ENCODE data around the gene ZNF763. TPM values are rescaled to one million over a fixed set of nuclear protein-coding genes. Genes with fewer than 3 reads are reported as not detected.

Gene ZNF763
- total RNA-seq, 4 donors from 2014 or later, result 7.4 to 14.4 (median 10.3) TPM

DNA sequence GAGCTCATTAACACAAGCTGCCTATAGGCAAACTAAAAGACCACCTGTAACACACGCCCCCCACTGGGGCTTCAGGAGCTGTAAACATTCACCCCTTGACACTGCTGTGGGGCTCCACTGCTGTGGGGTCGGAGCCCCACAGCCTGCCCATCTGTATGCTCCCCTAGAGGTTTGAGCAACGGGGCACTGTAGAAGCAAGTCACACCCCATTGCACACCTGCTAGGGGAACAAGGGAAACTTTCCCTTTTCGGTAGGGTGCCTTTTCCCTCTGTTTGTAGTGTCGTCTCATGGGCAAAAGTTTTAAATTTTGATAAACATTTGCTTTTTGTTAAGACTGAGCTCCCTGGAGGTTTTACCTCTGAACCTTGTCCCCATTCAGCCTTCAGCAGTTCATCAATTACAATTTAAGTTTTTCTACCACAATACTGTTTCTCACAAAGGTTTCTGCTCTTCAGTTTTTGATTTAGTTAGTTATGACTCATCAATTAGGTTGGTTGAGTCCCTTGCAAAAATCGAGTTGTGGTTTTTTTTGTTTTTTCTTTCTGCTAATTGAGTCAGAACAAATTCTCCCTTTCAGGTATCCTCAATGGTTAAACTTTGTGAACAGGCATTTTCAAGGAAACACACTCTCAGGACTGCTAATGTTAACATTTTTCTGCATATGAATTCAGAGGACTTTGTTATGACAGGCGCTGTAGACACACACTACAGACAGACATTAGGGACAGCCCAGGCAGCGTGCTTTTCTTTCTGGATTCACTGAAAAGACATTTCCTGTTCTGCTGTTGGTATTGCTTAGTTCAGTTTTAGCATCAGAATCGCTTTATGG, 35.5 kb downstream of the ZNF763 start:
- intact Hi-C loops (cut with DNase I), result no loop called here
- H3K4me3 ChIP-seq (replicated peaks in 1 of 3), result no peak overlapping the region
- TF ChIP-seq POLR2A (IDR thresholded peaks at IDR 0.05), result no peak
- TF ChIP-seq, protein P1, sequence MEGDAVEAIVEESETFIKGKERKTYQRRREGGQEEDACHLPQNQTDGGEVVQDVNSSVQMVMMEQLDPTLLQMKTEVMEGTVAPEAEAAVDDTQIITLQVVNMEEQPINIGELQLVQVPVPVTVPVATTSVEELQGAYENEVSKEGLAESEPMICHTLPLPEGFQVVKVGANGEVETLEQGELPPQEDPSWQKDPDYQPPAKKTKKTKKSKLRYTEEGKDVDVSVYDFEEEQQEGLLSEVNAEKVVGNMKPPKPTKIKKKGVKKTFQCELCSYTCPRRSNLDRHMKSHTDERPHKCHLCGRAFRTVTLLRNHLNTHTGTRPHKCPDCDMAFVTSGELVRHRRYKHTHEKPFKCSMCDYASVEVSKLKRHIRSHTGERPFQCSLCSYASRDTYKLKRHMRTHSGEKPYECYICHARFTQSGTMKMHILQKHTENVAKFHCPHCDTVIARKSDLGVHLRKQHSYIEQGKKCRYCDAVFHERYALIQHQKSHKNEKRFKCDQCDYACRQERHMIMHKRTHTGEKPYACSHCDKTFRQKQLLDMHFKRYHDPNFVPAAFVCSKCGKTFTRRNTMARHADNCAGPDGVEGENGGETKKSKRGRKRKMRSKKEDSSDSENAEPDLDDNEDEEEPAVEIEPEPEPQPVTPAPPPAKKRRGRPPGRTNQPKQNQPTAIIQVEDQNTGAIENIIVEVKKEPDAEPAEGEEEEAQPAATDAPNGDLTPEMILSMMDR (IDR thresholded peaks at IDR 0.05), result no peak
- no peaks in the 10 kb centered on the region for H3K36me3 ChIP-seq
- no peak overlapping the region for H3K27ac ChIP-seq
- no peaks in the 10 kb centered on the region for H3K9me3 ChIP-seq
- H3K4me1 ChIP-seq, result peaks cover 0 to 8% of the 10 kb centered on the region in 2 donors
- 57 to 65% methylated on average over 9 of the region's 9 CpGs for WGBS, 2 donors
- DNase-seq, result no peak
- H3K27me3 ChIP-seq, result no peaks in the 10 kb centered on the region

DNA sequence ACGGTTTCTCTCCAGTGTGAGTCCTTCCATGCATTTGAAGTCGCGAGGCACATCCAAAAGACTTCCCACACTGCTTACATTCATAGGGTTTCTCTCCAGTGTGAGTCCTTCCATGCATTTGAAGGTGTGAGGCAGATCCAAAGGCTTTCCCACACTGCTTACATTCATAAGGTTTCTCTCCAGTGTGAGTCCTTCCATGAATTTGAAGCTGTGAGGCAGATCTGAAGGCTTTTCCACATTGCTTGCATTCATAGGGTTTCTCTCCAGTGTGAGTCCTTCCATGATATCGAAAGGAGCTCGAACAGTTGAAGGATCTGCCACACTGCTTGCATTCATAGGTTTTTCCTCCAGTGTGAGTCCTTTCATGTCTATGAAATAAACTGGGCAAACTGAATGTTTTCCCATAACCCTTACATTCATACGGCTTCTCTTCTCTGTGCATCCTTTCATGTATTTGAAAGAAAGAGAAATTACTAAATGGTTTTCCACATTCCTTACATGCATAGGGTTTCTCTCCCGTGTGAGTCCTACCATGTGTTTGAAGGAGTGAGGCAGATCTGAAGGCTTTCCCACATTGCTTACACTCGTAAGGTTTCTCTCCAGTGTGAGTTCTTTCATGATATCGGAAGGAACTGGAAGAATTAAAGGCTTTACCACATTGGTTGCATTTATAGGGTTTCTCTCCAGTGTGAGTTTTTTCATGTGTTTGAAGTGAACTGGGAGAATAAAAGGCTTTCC, 50.3 kb downstream of the ZNF763 start:
- intact Hi-C loops (cut with DNase I), result no loop called here
- no peak overlapping the region for H3K4me3 ChIP-seq (replicated peaks in 1 of 3)
- 96 to 98% methylated on average over 9 of the region's 9 CpGs for WGBS, 2 donors
- H3K4me1 ChIP-seq, result no peaks in the 10 kb centered on the region
- no peaks in the 10 kb centered on the region for H3K27me3 ChIP-seq
- H3K36me3 ChIP-seq, result peaks cover 33% of the 10 kb centered on the region in 2 donors
- no peak for DNase-seq
- no peak overlapping the region for H3K27ac ChIP-seq
- H3K9me3 ChIP-seq, result no peaks in the 10 kb centered on the region
- no peak for TF ChIP-seq POLR2A (IDR thresholded peaks at IDR 0.05)
- TF ChIP-seq, protein P1 (IDR thresholded peaks at IDR 0.05), result no peak

DNA sequence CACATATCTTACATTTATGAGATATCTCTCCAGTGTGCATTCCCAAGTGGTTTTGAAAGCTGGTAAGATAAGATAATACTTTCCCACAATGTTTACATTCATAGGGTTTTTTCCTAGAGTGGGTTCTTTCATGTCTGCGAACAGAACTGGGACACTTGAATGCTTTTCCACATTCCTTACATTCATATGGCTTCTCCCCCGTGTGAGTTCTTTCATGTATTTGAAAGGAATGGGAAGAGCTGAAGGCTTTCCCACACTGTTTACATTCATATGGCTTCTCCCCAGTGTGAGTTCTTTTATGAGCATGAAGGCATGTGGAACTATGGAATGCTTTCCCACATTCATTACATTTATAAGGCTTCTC, 50.9 kb downstream of the ZNF763 start:
- intact Hi-C loops (cut with DNase I), result no loop called here
- Histone ChIP-seq H3K27me3 (no peaks in the 10 kb centered on the region), H3K36me3 (peaks cover 33% of the 10 kb centered on the region in 2 donors), H3K27ac (no peak overlapping the region), H3K9me3 (no peaks in the 10 kb centered on the region), H3K4me3 (replicated peaks in 1 of 3) (no peak overlapping the region), H3K4me1 (no peaks in the 10 kb centered on the region)
- TF ChIP-seq, protein P1 (IDR thresholded peaks at IDR 0.05), result no peak
- TF ChIP-seq POLR2A (IDR thresholded peaks at IDR 0.05), result no peak
- WGBS, 2 donors, result 83 to 93% methylated on average over 2 of the region's 2 CpGs
- no peak for DNase-seq

Small RNA genes lying within 50 kb of the gene (small RNA-seq; reads per million reads assigned to genes)
- not detected for gene RNA5SP464
- not detected for gene RNA5SP465

Other genes starting within 250 kb of the ZNF763 start
- 10 to 100 TPM in 1 of 4 donors, 1 to 10 TPM in 3; 7.4 to 11.7 (median 9.1) TPM for gene ZNF823, start 226.1 kb upstream of the ZNF763 start, total RNA-seq
- 10 to 100 TPM; 17.8 to 56.4 (median 24.2) TPM for gene ZNF441, start 198.0 kb upstream of the ZNF763 start, total RNA-seq
- 1 to 10 TPM; 2.9 to 3.2 (median 3.1) TPM for gene ZNF491, start 166.5 kb upstream of the ZNF763 start, total RNA-seq
- gene ZNF440, start 150.8 kb upstream of the ZNF763 start, total RNA-seq, result 10 to 100 TPM; 11.9 to 16.0 (median 13.8) TPM
- gene ZNF439, start 116.3 kb upstream of the ZNF763 start, total RNA-seq, result 10 to 100 TPM; 13.8 to 22.9 (median 18.6) TPM
- 10 to 100 TPM; 14.1 to 20.0 (median 16.7) TPM for gene ZNF69, start 77.3 kb upstream of the ZNF763 start, total RNA-seq
- gene ZNF700, start 39.9 kb upstream of the ZNF763 start, total RNA-seq, result 10 to 100 TPM; 10.9 to 23.1 (median 16.0) TPM
- 10 to 100 TPM in 3 of 4 donors, 1 to 10 TPM in 1; 8.9 to 21.8 (median 12.6) TPM for gene ZNF433, start 70.6 kb downstream of the ZNF763 start, total RNA-seq
- gene ZNF878, start 87.9 kb downstream of the ZNF763 start, total RNA-seq, result under 1 TPM; 0.22 to 0.67 (median 0.33) TPM
- gene ZNF844, start 99.7 kb downstream of the ZNF763 start, total RNA-seq, result 10 to 100 TPM; 16.4 to 25.6 (median 21.0) TPM
- gene ZNF20, start 175.3 kb downstream of the ZNF763 start, total RNA-seq, result 1 to 10 TPM; 5.2 to 7.5 (median 6.2) TPM
- gene ZNF625, start 191.7 kb downstream of the ZNF763 start, total RNA-seq, result 10 to 100 TPM in 3 of 4 donors, 1 to 10 TPM in 1; 5.5 to 12.2 (median 11.5) TPM
- gene ZNF136, start 198.1 kb downstream of the ZNF763 start, total RNA-seq, result 10 to 100 TPM; 17.6 to 30.2 (median 19.1) TPM